Immature natural killer cell (primary cell): Measurements from ENCODE around the gene ZMYND19. TPM values are rescaled to one million over a fixed set of nuclear protein-coding genes. Genes with fewer than 3 reads are reported as not detected.
"Not testable (repeated sequence)": the region's sequence is repeated elsewhere in the genome, so short reads cannot be mapped to it uniquely, and the experiment has no call there.

Experiments
- DNase-seq, 3 donors: peaks; one replicate each; pipeline ENCODE4 v3.0.0; 2022; ENCODE audit warnings: mixed read lengths in 1 of 3
- H3K27ac Mint-ChIP-seq, 6 donors: one replicate each; pipeline ENCODE4 v1.8.0; 2020; ENCODE audit warnings: mixed read lengths in 6 of 6, mild to moderate bottlenecking in 5 of 6, inconsistent platforms in 4 of 6, moderate library complexity in 3 of 6
- H3K27me3 Mint-ChIP-seq, 3 donors: one replicate each; pipeline ENCODE4 v1.8.0; 2020 to 2021; ENCODE audit warnings: low read depth in 3 of 3, mild to moderate bottlenecking in 3 of 3, mixed read lengths in 3 of 3, moderate library complexity in 3 of 3, inconsistent platforms in 1 of 3
- H3K36me3 Mint-ChIP-seq, 3 donors: one replicate each; pipeline ENCODE4 v1.8.0; 2020; ENCODE audit warnings: mixed read lengths in 3 of 3, inconsistent platforms in 2 of 3, mild to moderate bottlenecking in 2 of 3
- H3K4me1 Mint-ChIP-seq, 2 donors: one replicate each; pipeline ENCODE4 v1.8.0; 2020; ENCODE audit warnings: inconsistent platforms in 2 of 2, mild to moderate bottlenecking in 2 of 2, mixed read lengths in 2 of 2, moderate library complexity in 1 of 2
- H3K4me3 Mint-ChIP-seq, 5 donors: one replicate each; pipeline ENCODE4 v1.8.0; 2020; ENCODE audit warnings: mild to moderate bottlenecking in 5 of 5, mixed read lengths in 5 of 5, inconsistent platforms in 3 of 5, moderate library complexity in 3 of 5
- H3K9me3 Mint-ChIP-seq, 6 donors: one replicate each; pipeline ENCODE4 v1.8.0; 2020; ENCODE audit warnings: mild to moderate bottlenecking in 6 of 6, mixed read lengths in 6 of 6, inconsistent platforms in 4 of 6, moderate library complexity in 3 of 6
- polyA plus RNA-seq, 3 donors: library from polyadenylated mRNA; unstranded; fragments of 300-500 nt; fragmentation: Illumina TruSeq; gene quantifications; one replicate each; pipeline ENCODE4 v1.2.3, GENCODE V29; 2021

Gene ZMYND19
- polyA plus RNA-seq, 3 donors from 2014 or later = 1.5 to 7.0 (median 3.3) TPM

- DNase-seq = no peak
- Mint-ChIP-seq H3K4me1 (peaks cover 15 to 36% of the 10 kb centered on the region in 2 donors), H3K4me3 (no peak overlapping the region), H3K36me3 (no peaks in the 10 kb centered on the region), H3K27me3 (peaks cover 0 to 2% (median 2%) of the 10 kb centered on the region in 3 donors), H3K27ac (no peak overlapping the region), H3K9me3 (no peaks in the 10 kb centered on the region)
Measured at GRCh38 chr9:137610944-137611343, 20.6 kb upstream of the ZMYND19 start.

- no peaks in the 10 kb centered on the region for H3K36me3 Mint-ChIP-seq
- no peaks in the 10 kb centered on the region for H3K9me3 Mint-ChIP-seq
- DNase-seq = no peak
- H3K4me3 Mint-ChIP-seq = peak overlapping the region; percentile 75 to 86 (median 83)
- H3K27me3 Mint-ChIP-seq = peaks cover 0 to 4% (median 3%) of the 10 kb centered on the region in 3 donors
- H3K27ac Mint-ChIP-seq = peak overlapping the region in 3 of 6 donors; percentile 24 to 59 (median 45)
- H3K4me1 Mint-ChIP-seq = peaks cover 21 to 32% of the 10 kb centered on the region in 2 donors
Measured at GRCh38 chr9:137607141-137607857, 17.0 kb upstream of the ZMYND19 start.

GRCh38 chr9:137606734-137607138 is 16.4 kb upstream of the ZMYND19 start:
- H3K27me3 Mint-ChIP-seq = peaks cover 0 to 3% (median 2%) of the 10 kb centered on the region in 3 donors
- no peak for DNase-seq
- no peaks in the 10 kb centered on the region for H3K9me3 Mint-ChIP-seq
- H3K4me1 Mint-ChIP-seq = peaks cover 21 to 28% of the 10 kb centered on the region in 2 donors
- H3K4me3 Mint-ChIP-seq = peak overlapping the region; percentile 75 to 86 (median 83)
- H3K27ac Mint-ChIP-seq = peak overlapping the region in 4 of 6 donors; percentile 24 to 75 (median 52)
- no peaks in the 10 kb centered on the region for H3K36me3 Mint-ChIP-seq

- DNase-seq = no peak
- H3K9me3 Mint-ChIP-seq = no peaks in the 10 kb centered on the region
- no peaks in the 10 kb centered on the region for H3K36me3 Mint-ChIP-seq
- H3K4me3 Mint-ChIP-seq = peak overlapping the region; percentile 75 to 86 (median 83)
- peak overlapping the region in 3 of 6 donors; percentile 56 to 75 (median 62) for H3K27ac Mint-ChIP-seq
- H3K4me1 Mint-ChIP-seq = peaks cover 21 to 24% of the 10 kb centered on the region in 2 donors
- H3K27me3 Mint-ChIP-seq = peaks cover 0 to 2% (median 2%) of the 10 kb centered on the region in 3 donors
Measured at GRCh38 chr9:137606005-137606621, 15.8 kb upstream of the ZMYND19 start.

- peak within 1 kb of the TSS in 3 of 6 donors; percentile 56 to 75 (median 62) for H3K27ac Mint-ChIP-seq
- no peaks in the 10 kb centered on the region for H3K9me3 Mint-ChIP-seq
- peaks cover 0 to 2% (median 2%) of the 10 kb centered on the region in 3 donors for H3K27me3 Mint-ChIP-seq
- peak; percentile 81 to 92 (median 88) for DNase-seq
- peak within 1 kb of the TSS; percentile 75 to 86 (median 83) for H3K4me3 Mint-ChIP-seq
- H3K36me3 Mint-ChIP-seq = no peaks in the 10 kb centered on the region
- peaks cover 21 to 24% of the 10 kb centered on the region in 2 donors for H3K4me1 Mint-ChIP-seq
Measured at GRCh38 chr9:137605121-137606004, 15.1 kb upstream of the ZMYND19 start, which contains the start of gene ARRDC1. TSS of gene ARRDC1 (plus strand) at chr9:137605686. CDS start at chr9:137605718, 32 bp downstream.

GRCh38 chr9:137604345-137605086 is 14.2 kb upstream of the ZMYND19 start:
- peak overlapping the region in 1 of 6 donors; percentile 40 for H3K27ac Mint-ChIP-seq
- no peak for DNase-seq

GRCh38 chr9:137603879-137604278 is 13.6 kb upstream of the ZMYND19 start:
- Mint-ChIP-seq H3K27me3 (peaks cover 0 to 2% (median 2%) of the 10 kb centered on the region in 3 donors), H3K27ac (peak overlapping the region in 1 of 6 donors; percentile 40), H3K4me3 (peak overlapping the region; percentile 35 to 71 (median 57))

More at GRCh38 chr9:137604345-137605086, 14.2 kb upstream of the ZMYND19 start:
- H3K36me3 Mint-ChIP-seq = no peaks in the 10 kb centered on the region
- peaks cover 0 to 2% (median 2%) of the 10 kb centered on the region in 3 donors for H3K27me3 Mint-ChIP-seq
- peak overlapping the region; percentile 35 to 71 (median 57) for H3K4me3 Mint-ChIP-seq
- peaks cover 21 to 24% of the 10 kb centered on the region in 2 donors for H3K4me1 Mint-ChIP-seq
- no peaks in the 10 kb centered on the region for H3K9me3 Mint-ChIP-seq

GRCh38 chr9:137602661-137603060 is 12.3 kb upstream of the ZMYND19 start:
- Mint-ChIP-seq H3K9me3 (no peaks in the 10 kb centered on the region), H3K36me3 (no peaks in the 10 kb centered on the region), H3K27me3 (peaks cover 0 to 2% (median 2%) of the 10 kb centered on the region in 3 donors), H3K4me3 (peak overlapping the region in 4 of 5 donors; percentile 8 to 61 (median 52)), H3K27ac (peak overlapping the region in 2 of 6 donors; percentile 29 to 78), H3K4me1 (peaks cover 14 to 20% of the 10 kb centered on the region in 2 donors)
- DNase-seq = no peak

More at GRCh38 chr9:137603879-137604278, 13.6 kb upstream of the ZMYND19 start:
- H3K9me3 Mint-ChIP-seq = no peaks in the 10 kb centered on the region
- no peaks in the 10 kb centered on the region for H3K36me3 Mint-ChIP-seq
- DNase-seq = no peak
- H3K4me1 Mint-ChIP-seq = peaks cover 21 to 23% of the 10 kb centered on the region in 2 donors

- no peak overlapping the region for H3K4me3 Mint-ChIP-seq
- H3K27me3 Mint-ChIP-seq = peaks cover 0 to 3% (median 2%) of the 10 kb centered on the region in 3 donors
- peaks cover 0 to 6% of the 10 kb centered on the region in 2 donors for H3K4me1 Mint-ChIP-seq
- DNase-seq = no peak
- H3K36me3 Mint-ChIP-seq = no peaks in the 10 kb centered on the region
- H3K27ac Mint-ChIP-seq = no peak overlapping the region
- no peaks in the 10 kb centered on the region for H3K9me3 Mint-ChIP-seq
Measured at GRCh38 chr9:137598943-137599342, 8.6 kb upstream of the ZMYND19 start.

GRCh38 chr9:137596577-137596976 is 6.3 kb upstream of the ZMYND19 start:
- not testable (repeated sequence) for H3K4me1 Mint-ChIP-seq, H3K9me3 Mint-ChIP-seq, DNase-seq, H3K27ac Mint-ChIP-seq, H3K4me3 Mint-ChIP-seq, H3K27me3 Mint-ChIP-seq, H3K36me3 Mint-ChIP-seq

- H3K27me3 Mint-ChIP-seq = peaks cover 0 to 13% (median 7%) of the 10 kb centered on the region in 3 donors
- H3K36me3 Mint-ChIP-seq = no peaks in the 10 kb centered on the region
- H3K9me3 Mint-ChIP-seq = no peaks in the 10 kb centered on the region
Measured at GRCh38 chr9:137593176-137593575, 2.9 kb upstream of the ZMYND19 start.

GRCh38 chr9:137592767-137593166 is 2.5 kb upstream of the ZMYND19 start:
- Mint-ChIP-seq H3K27ac (no peak overlapping the region), H3K27me3 (peaks cover 0 to 13% (median 9%) of the 10 kb centered on the region in 3 donors), H3K4me1 (peaks cover 11% of the 10 kb centered on the region in 2 donors), H3K4me3 (peak overlapping the region in 4 of 5 donors; percentile 19 to 56 (median 42)), H3K36me3 (peaks cover 0 to 4% (median 3%) of the 10 kb centered on the region in 3 donors), H3K9me3 (no peaks in the 10 kb centered on the region)
- no peak for DNase-seq

More at GRCh38 chr9:137593176-137593575, 2.9 kb upstream of the ZMYND19 start:
- Mint-ChIP-seq H3K4me1 (peaks cover 8 to 11% of the 10 kb centered on the region in 2 donors), H3K27ac (no peak overlapping the region), H3K4me3 (peak overlapping the region in 4 of 5 donors; percentile 19 to 56 (median 42))
- no peak for DNase-seq
